Nucleus accumbens (tissue), 56 donors: ENCODE data around the gene SAA2.
"Not testable (repeated sequence)": the region's sequence is repeated elsewhere in the genome, so short reads cannot be mapped to it uniquely, and the experiment has no call there.

Experiments used
- DNase-seq, 56 donors: peaks; one replicate each; lab custom pipeline; 2025; lab: John Stamatoyannopoulos, UW

SAA2 gene

GRCh38 chr11:18204220-18204619 lies 44.2 kb downstream of the SAA2 start:
- DNase-seq, result no peak

- DNase-seq, result no peak
These were observed 44.7 kb downstream of the SAA2 start for GRCh38 chr11:18203723-18204122.

GRCh38 chr11:18197738-18198137 lies 50.7 kb downstream of the SAA2 start:
- DNase-seq, result not testable (repeated sequence)

GRCh38 chr11:18196532-18196931 lies 51.9 kb downstream of the SAA2 start:
- no peak for DNase-seq
